ENCODE results near the gene PKN2.

DNA sequence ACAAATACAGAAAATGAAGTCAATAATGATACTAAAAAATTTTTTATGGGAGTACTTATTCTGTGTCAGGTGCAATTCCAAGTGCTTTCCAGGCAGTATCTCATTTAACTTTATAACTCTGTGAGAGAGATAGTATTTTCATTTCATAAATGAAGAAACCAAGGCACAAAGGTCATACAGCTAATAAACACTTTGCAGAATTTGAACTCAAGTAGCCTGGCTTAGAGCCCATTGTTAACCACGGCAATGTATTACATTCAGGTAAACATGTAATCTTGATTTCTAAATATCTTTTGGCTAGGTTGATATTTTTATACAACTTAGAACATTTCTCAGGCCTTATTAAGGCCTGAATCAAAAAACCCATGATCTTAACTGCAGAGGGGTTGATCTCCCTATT lies 28.9 kb upstream of the PKN2 start:
- TF ChIP-seq, protein P1, sequence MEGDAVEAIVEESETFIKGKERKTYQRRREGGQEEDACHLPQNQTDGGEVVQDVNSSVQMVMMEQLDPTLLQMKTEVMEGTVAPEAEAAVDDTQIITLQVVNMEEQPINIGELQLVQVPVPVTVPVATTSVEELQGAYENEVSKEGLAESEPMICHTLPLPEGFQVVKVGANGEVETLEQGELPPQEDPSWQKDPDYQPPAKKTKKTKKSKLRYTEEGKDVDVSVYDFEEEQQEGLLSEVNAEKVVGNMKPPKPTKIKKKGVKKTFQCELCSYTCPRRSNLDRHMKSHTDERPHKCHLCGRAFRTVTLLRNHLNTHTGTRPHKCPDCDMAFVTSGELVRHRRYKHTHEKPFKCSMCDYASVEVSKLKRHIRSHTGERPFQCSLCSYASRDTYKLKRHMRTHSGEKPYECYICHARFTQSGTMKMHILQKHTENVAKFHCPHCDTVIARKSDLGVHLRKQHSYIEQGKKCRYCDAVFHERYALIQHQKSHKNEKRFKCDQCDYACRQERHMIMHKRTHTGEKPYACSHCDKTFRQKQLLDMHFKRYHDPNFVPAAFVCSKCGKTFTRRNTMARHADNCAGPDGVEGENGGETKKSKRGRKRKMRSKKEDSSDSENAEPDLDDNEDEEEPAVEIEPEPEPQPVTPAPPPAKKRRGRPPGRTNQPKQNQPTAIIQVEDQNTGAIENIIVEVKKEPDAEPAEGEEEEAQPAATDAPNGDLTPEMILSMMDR (IDR thresholded peaks at IDR 0.05), result no peak
- TF ChIP-seq POLR2A (IDR thresholded peaks at IDR 0.05), result no peak

Measured in testis (tissue), 2 donors.